Neural progenitor cell (in vitro differentiated cells): Measurements from ENCODE around the gene MSI2.

Source experiments
- CTCF ChIP-seq: fragments of 200-600 bp; sonication (generic); IDR thresholded peaks from 2 replicates; pipeline ENCODE4 v1.5.1; 2017; ENCODE audit warnings: antibody characterized with exemption, mild to moderate bottlenecking
- EZH2phosphoT487 ChIP-seq: fragments of 200-600 bp; sonication (generic); IDR thresholded peaks from 2 replicates; pipeline ENCODE4 v1.6.1; 2017; ENCODE audit warnings: antibody characterized with exemption

DNA sequence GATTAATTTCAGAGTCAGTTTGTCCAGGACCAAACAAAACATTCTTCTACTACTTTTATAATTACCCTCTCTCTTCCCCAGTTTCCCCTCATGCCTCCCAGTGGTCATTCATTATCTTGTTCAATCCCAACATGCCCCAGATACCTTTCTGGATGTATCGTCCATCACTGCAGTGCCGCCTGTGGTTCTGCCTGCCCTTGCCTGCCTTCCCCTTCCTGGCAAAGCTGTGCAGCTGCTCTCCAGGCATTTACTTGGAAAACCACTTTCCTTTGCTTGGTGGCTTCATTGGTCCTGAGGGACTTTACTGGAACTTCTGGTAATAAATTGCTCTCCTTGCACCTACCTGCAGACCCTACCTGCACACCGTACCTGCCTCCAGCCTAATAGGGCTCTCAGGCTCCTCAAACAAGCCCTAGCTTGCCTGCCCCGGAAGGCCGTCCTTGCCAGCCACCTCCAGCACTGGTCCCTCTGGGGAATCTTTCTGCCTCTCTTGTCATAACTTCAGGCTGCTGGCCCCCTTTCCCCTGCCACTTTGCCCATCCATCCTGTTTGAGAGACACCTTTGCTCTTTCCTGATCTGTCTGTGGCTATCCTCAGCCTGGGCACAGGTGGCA is 19.5 kb upstream of the MSI2 start:
- TF ChIP-seq CTCF (no peak), EZH2phosphoT487 (no peak)
